ENCODE data around the gene TIAL1.
"Not testable (repeated sequence)": the region's sequence is repeated elsewhere in the genome, so short reads cannot be mapped to it uniquely, and the experiment has no call there.

Gene TIAL1

GRCh38 chr10:119604468-119604867 lies 7.7 kb upstream of the TIAL1 start:
- TF ChIP-seq JUND (IDR thresholded peaks at IDR 0.05; ENCODE audit: low read depth), result no peak
- DNase-seq (ENCODE audit: low read depth in 1 of 2, low spot score in 1 of 2), result no peak
- in situ Hi-C loops (cut with HindIII; ENCODE audit: low pct_unique_long_range_greater_than_20kb, low sequenced_read_pairs), result no loop called here

GRCh38 chr10:119602241-119603095 lies 5.7 kb upstream of the TIAL1 start:
- DNase-seq (ENCODE audit: low read depth in 1 of 2, low spot score in 1 of 2), result peak in 1 of 2 experiments; percentile 55
- in situ Hi-C loops (cut with HindIII; ENCODE audit: low pct_unique_long_range_greater_than_20kb, low sequenced_read_pairs), result no loop called here
- TF ChIP-seq JUND (IDR thresholded peaks at IDR 0.05; ENCODE audit: low read depth), result no peak

GRCh38 chr10:119598397-119598796 lies 1.6 kb upstream of the TIAL1 start:
- in situ Hi-C loops (cut with HindIII; ENCODE audit: low pct_unique_long_range_greater_than_20kb, low sequenced_read_pairs), result no loop called here
- TF ChIP-seq JUND (IDR thresholded peaks at IDR 0.05; ENCODE audit: low read depth), result no peak
- no peak for DNase-seq (ENCODE audit: low read depth in 1 of 2, low spot score in 1 of 2)

- in situ Hi-C loops (cut with HindIII; ENCODE audit: low pct_unique_long_range_greater_than_20kb, low sequenced_read_pairs), result no loop called here
- DNase-seq (ENCODE audit: low read depth in 1 of 2, low spot score in 1 of 2), result no peak
- no peak for TF ChIP-seq JUND (IDR thresholded peaks at IDR 0.05; ENCODE audit: low read depth)
Observed at GRCh38 chr10:119597405-119598186, 832 bp upstream of the TIAL1 start.

GRCh38 chr10:119595676-119596515 lies 868 bp downstream of the TIAL1 start:
- TF ChIP-seq JUND (IDR thresholded peaks at IDR 0.05; ENCODE audit: low read depth), result no peak
- in situ Hi-C loops (cut with HindIII; ENCODE audit: low pct_unique_long_range_greater_than_20kb, low sequenced_read_pairs), result no loop called here

GRCh38 chr10:119595134-119595675 lies 1.6 kb downstream of the TIAL1 start:
- DNase-seq (ENCODE audit: low read depth in 1 of 2, low spot score in 1 of 2), result no peak
- in situ Hi-C loops (cut with HindIII; ENCODE audit: low pct_unique_long_range_greater_than_20kb, low sequenced_read_pairs), result no loop called here
- no peak for TF ChIP-seq JUND (IDR thresholded peaks at IDR 0.05; ENCODE audit: low read depth)

More at GRCh38 chr10:119595676-119596515, 868 bp downstream of the TIAL1 start:
- DNase-seq (ENCODE audit: low read depth in 1 of 2, low spot score in 1 of 2), result peak; percentile 16 to 26

GRCh38 chr10:119588071-119588470 lies 8.7 kb downstream of the TIAL1 start:
- TF ChIP-seq JUND (IDR thresholded peaks at IDR 0.05; ENCODE audit: low read depth), result no peak
- in situ Hi-C loops (cut with HindIII; ENCODE audit: low pct_unique_long_range_greater_than_20kb, low sequenced_read_pairs), result no loop called here
- DNase-seq (ENCODE audit: low read depth in 1 of 2, low spot score in 1 of 2), result no peak

- in situ Hi-C loops (cut with HindIII; ENCODE audit: low pct_unique_long_range_greater_than_20kb, low sequenced_read_pairs), result no loop called here
- no peak for TF ChIP-seq JUND (IDR thresholded peaks at IDR 0.05; ENCODE audit: low read depth)
Observed at GRCh38 chr10:119578355-119578754, 18.4 kb downstream of the TIAL1 start.

GRCh38 chr10:119575991-119576390 lies 20.8 kb downstream of the TIAL1 start:
- DNase-seq (ENCODE audit: low read depth in 1 of 2, low spot score in 1 of 2), result no peak
- in situ Hi-C loops (cut with HindIII; ENCODE audit: low pct_unique_long_range_greater_than_20kb, low sequenced_read_pairs), result no loop called here
- TF ChIP-seq JUND (IDR thresholded peaks at IDR 0.05; ENCODE audit: low read depth), result no peak

More at GRCh38 chr10:119578355-119578754, 18.4 kb downstream of the TIAL1 start:
- no peak for DNase-seq (ENCODE audit: low read depth in 1 of 2, low spot score in 1 of 2)

GRCh38 chr10:119575506-119575905 lies 21.3 kb downstream of the TIAL1 start:
- peak in 1 of 2 experiments; percentile 18 for DNase-seq (ENCODE audit: low read depth in 1 of 2, low spot score in 1 of 2)
- in situ Hi-C loops (cut with HindIII; ENCODE audit: low pct_unique_long_range_greater_than_20kb, low sequenced_read_pairs), result no loop called here
- TF ChIP-seq JUND (IDR thresholded peaks at IDR 0.05; ENCODE audit: low read depth), result no peak

GRCh38 chr10:119567978-119568377 lies 28.8 kb downstream of the TIAL1 start:
- DNase-seq (ENCODE audit: low read depth in 1 of 2, low spot score in 1 of 2), result no peak
- TF ChIP-seq JUND (IDR thresholded peaks at IDR 0.05; ENCODE audit: low read depth), result no peak
- in situ Hi-C loops (cut with HindIII; ENCODE audit: low pct_unique_long_range_greater_than_20kb, low sequenced_read_pairs), result no loop called here

- no peak for DNase-seq (ENCODE audit: low read depth in 1 of 2, low spot score in 1 of 2)
- TF ChIP-seq JUND (IDR thresholded peaks at IDR 0.05; ENCODE audit: low read depth), result no peak
- in situ Hi-C loops (cut with HindIII; ENCODE audit: low pct_unique_long_range_greater_than_20kb, low sequenced_read_pairs), result no loop called here
Observed at GRCh38 chr10:119562097-119562496, 34.7 kb downstream of the TIAL1 start.

GRCh38 chr10:119559511-119559910 lies 37.3 kb downstream of the TIAL1 start:
- in situ Hi-C loops (cut with HindIII; ENCODE audit: low pct_unique_long_range_greater_than_20kb, low sequenced_read_pairs); DNase-seq (ENCODE audit: low read depth in 1 of 2, low spot score in 1 of 2): not testable (repeated sequence)

- DNase-seq (ENCODE audit: low read depth in 1 of 2, low spot score in 1 of 2); in situ Hi-C loops (cut with HindIII; ENCODE audit: low pct_unique_long_range_greater_than_20kb, low sequenced_read_pairs): not testable (repeated sequence)
Observed at GRCh38 chr10:119556081-119556480, 40.7 kb downstream of the TIAL1 start.
